Thyroid gland (tissue), 4 donors: ENCODE data around the gene MXD1. TPM values are rescaled to one million over a fixed set of nuclear protein-coding genes. Genes with fewer than 3 reads are reported as not detected.

Experiments
- DNase-seq, 2 donors: peaks; one replicate each; pipeline ENCODE4 v3.0.0-alpha.2; 2019
- H3K27ac ChIP-seq, 3 donors: fragments of 200-600 bp; sonication (generic); 1 replicate in 2 of 3; 2 replicates in 1 of 3; pipeline ENCODE4 v1.5.1; 2016 to 2019; ENCODE audit warnings: mild to moderate bottlenecking in 1 of 3, moderate library complexity in 1 of 3
- H3K27me3 ChIP-seq: fragments of 200-600 bp; sonication (generic); one replicate; pipeline ENCODE4 v1.5.1; 2019
- H3K36me3 ChIP-seq, 2 donors: fragments of 200-600 bp; sonication (generic); one replicate each; pipeline ENCODE4 v1.5.1; 2016 to 2019
- H3K4me1 ChIP-seq, 2 donors: fragments of 200-600 bp; sonication (generic); one replicate each; pipeline ENCODE4 v1.5.1; 2017 to 2019
- H3K4me3 ChIP-seq, 3 donors: fragments of 200-600 bp; sonication (generic); replicated peaks in 1 of 3; 1 replicate in 2 of 3; 2 replicates in 1 of 3; pipeline ENCODE4 v1.5.1; 2016; ENCODE audit warnings: mild to moderate bottlenecking in 1 of 3
- H3K9me3 ChIP-seq: fragments of 200-600 bp; sonication (generic); one replicate; pipeline ENCODE4 v1.5.1; 2017
- POLR2A ChIP-seq, 2 donors: fragments of 450-650 bp; IDR thresholded peaks; one replicate each; pipeline ENCODE4 v1.6.1; 2017; ENCODE audit warnings: antibody characterized with exemption in 2 of 2, mild to moderate bottlenecking in 2 of 2, moderate library complexity in 1 of 2
- WGBS, 2 donors: methylation state at CpG; one replicate each; pipeline ENCODE4 v1.1.5; 2017; 5-methylcytosine and 5-hydroxymethylcytosine counted together
- intact Hi-C: fragments of 100-400 bp; cut with DNase I; formaldehyde crosslinking; loops from one replicate; pipeline ENCODE4 v1.15.1; 2023
- total RNA-seq, 4 donors: library from RNA; depleted of rRNA; stranded (reverse); fragments of >200 nt; gene quantifications; one replicate each; pipeline ENCODE4 v1.2.3, GENCODE V29; 2016
- TF ChIP-seq, protein P1 (sequence below), 6 experiments: fragments of 200-600 bp in 3 of 6; fragments of 450-650 bp in 3 of 6; sonication (generic) in 3 of 6; IDR thresholded peaks; one replicate each; pipeline ENCODE4 v1.5.1; 2016 to 2019; ENCODE audit warnings: antibody characterized with exemption in 6 of 6, mild to moderate bottlenecking in 2 of 6, inconsistent platforms in 1 of 6, moderate library complexity in 1 of 6

Gene MXD1
- total RNA-seq, 4 donors from 2014 or later: 11.3 to 17.9 (median 13.0) TPM

DNA sequence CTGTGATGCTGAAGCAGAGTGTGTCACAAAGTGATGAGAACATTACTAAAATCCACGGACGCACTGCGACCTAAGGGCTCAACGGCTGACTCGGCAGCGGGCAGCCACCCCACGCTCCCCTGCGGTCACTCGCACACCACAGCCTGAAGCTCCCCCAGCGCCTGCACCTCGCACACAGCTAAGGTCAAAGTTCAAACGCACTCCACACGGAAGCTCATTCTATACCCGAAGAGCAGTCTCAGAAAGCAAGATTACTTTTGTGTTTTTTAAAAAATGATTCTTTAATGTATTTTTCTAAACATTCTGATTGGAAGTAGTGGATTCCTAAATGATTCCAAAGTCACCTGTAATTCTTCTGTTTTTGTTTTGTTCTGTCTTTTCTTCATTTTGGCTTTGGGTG, 24.8 kb downstream of the MXD1 start:
- H3K36me3 ChIP-seq: peaks cover 26 to 66% of the 10 kb centered on the region in 2 donors
- no peaks in the 10 kb centered on the region for H3K27me3 ChIP-seq
- intact Hi-C loops: loop anchor here (10.0 kb wide), 1 partner anchor 125 kb away; no protein-coding TSS in a partner anchor
- no peaks in the 10 kb centered on the region for H3K9me3 ChIP-seq
- H3K4me1 ChIP-seq: peaks cover 0 to 3% of the 10 kb centered on the region in 2 donors
- no peak overlapping the region for H3K4me3 ChIP-seq
- no peak overlapping the region for H3K27ac ChIP-seq
- WGBS, 2 donors: 83 to 86% methylated on average over 14 of the region's 14 CpGs
- TF ChIP-seq POLR2A (IDR thresholded peaks at IDR 0.05): no peak
- TF ChIP-seq, protein P1, sequence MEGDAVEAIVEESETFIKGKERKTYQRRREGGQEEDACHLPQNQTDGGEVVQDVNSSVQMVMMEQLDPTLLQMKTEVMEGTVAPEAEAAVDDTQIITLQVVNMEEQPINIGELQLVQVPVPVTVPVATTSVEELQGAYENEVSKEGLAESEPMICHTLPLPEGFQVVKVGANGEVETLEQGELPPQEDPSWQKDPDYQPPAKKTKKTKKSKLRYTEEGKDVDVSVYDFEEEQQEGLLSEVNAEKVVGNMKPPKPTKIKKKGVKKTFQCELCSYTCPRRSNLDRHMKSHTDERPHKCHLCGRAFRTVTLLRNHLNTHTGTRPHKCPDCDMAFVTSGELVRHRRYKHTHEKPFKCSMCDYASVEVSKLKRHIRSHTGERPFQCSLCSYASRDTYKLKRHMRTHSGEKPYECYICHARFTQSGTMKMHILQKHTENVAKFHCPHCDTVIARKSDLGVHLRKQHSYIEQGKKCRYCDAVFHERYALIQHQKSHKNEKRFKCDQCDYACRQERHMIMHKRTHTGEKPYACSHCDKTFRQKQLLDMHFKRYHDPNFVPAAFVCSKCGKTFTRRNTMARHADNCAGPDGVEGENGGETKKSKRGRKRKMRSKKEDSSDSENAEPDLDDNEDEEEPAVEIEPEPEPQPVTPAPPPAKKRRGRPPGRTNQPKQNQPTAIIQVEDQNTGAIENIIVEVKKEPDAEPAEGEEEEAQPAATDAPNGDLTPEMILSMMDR (IDR thresholded peaks at IDR 0.05): no peak
- no peak for DNase-seq

DNA sequence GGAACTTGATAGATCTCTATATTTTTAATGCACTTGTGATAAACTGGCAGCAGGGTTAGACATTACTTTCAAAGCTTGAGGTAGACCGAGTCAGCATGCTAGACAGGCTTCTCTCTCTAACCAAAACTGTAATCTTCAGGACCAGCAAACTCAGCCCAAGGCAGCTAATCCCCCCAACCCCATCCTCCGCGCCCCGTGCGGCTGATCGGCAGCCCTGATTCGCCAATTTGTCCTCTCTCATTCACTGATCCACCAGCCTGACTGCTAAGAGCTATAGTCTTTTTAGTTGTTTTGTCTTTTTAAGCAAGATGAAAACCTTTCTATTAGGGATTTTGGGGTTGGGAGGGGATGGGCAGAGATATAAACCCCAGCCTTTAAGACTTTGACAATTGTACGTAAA, 25.8 kb downstream of the MXD1 start:
- TF ChIP-seq POLR2A (IDR thresholded peaks at IDR 0.05): no peak
- TF ChIP-seq, protein P1 (IDR thresholded peaks at IDR 0.05): no peak

DNA sequence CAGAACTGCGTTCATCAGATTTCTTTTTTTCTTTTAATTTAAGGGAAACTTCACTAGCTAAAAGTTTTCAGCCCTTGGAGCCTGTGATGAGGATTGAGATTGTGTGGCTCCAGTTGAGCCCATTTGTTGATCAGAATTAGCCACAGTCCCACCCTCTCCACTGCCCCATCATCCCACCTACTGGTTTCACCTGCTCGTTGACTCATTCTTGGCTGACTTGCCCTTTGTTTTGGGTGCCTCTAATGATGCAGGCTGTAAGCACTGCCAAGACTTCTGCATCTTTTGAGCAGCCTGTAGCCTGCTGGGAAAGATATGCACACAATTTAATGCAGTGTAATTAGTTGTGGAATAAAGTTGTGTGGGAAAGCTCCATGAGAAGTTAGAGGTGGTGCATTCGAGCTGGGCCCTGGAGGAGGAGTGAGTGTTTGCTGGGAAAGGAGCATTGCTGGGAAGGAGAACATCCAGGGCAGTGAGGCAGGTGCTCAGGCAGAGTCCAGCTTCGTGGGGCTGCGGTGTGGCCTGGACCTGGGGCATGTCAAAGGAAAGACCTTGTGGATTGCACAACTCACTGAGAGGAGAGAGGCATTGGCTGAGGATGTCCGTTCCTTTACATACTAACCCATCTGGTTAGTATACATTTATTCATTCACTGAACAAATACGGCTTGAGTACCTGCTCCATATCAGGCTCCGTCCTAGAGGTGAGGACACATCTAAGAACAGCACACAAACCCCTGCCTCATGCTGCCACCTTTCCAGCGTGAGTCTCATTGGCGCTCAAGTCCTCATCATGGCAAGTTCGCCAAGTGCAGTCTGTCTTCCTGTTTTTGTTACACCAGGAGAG, 28.3 kb downstream of the MXD1 start:
- Histone ChIP-seq H3K27me3 (no peaks in the 10 kb centered on the region), H3K9me3 (no peaks in the 10 kb centered on the region), H3K4me1 (peaks cover 0 to 3% of the 10 kb centered on the region in 2 donors), H3K36me3 (peaks cover 12 to 41% of the 10 kb centered on the region in 2 donors), H3K27ac (no peak overlapping the region), H3K4me3 (no peak overlapping the region)
- intact Hi-C loops: no loop called here
- no peak for DNase-seq
- TF ChIP-seq POLR2A (IDR thresholded peaks at IDR 0.05): no peak
- TF ChIP-seq, protein P1 (IDR thresholded peaks at IDR 0.05): no peak
- WGBS, 2 donors: 91% methylated on average over 11 of the region's 11 CpGs

More for the DNA sequence above, 25.8 kb downstream of the MXD1 start:
- Histone ChIP-seq H3K4me3 (no peak overlapping the region), H3K9me3 (no peaks in the 10 kb centered on the region), H3K36me3 (peaks cover 23 to 62% of the 10 kb centered on the region in 2 donors), H3K4me1 (peaks cover 0 to 3% of the 10 kb centered on the region in 2 donors), H3K27me3 (no peaks in the 10 kb centered on the region), H3K27ac (no peak overlapping the region)
- DNase-seq: no peak
- intact Hi-C loops: no loop called here
- 95 to 96% methylated on average over 8 of the region's 8 CpGs for WGBS, 2 donors

DNA sequence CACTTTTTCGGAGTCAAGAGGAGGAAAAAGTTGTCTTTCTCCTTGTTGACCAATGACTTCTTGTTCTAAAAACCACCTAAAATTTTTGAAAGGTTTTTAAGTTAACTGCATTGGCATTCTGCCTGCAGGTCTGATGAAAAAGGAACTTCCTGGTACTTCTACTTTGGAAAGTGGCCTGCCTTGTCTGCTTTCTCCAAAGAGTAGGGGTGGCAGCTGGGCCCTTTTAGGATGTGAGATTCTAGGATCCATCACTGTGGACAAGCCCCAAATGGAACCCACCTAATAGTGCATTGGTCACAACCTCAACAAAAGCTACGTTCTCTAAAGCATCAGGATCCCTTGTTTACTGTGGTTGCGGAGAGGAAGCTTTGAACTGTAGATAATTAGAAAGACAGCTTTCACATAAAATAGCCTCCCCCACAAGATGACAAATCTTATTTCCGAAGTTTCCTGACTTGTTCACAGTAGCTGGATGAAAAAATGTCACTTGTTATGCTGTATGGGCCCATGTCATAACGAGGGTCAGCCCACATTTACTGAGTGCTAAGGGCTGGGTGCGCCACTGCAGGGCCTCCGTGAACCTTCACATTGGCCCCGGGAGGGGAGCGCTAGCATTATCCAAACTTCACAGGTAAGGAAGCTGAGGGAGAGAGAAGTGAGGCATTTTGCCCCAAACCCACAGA, 29.1 kb downstream of the MXD1 start:
- no peak for TF ChIP-seq POLR2A (IDR thresholded peaks at IDR 0.05)
- TF ChIP-seq, protein P1 (IDR thresholded peaks at IDR 0.05): no peak
- DNase-seq: no peak
- intact Hi-C loops: no loop called here
- Histone ChIP-seq H3K27me3 (no peaks in the 10 kb centered on the region), H3K9me3 (no peaks in the 10 kb centered on the region), H3K4me1 (peaks cover 0 to 3% of the 10 kb centered on the region in 2 donors), H3K4me3 (no peak overlapping the region), H3K27ac (no peak overlapping the region), H3K36me3 (peaks cover 9 to 34% of the 10 kb centered on the region in 2 donors)
- WGBS, 2 donors: 81 to 82% methylated on average over 9 of the region's 9 CpGs

DNA sequence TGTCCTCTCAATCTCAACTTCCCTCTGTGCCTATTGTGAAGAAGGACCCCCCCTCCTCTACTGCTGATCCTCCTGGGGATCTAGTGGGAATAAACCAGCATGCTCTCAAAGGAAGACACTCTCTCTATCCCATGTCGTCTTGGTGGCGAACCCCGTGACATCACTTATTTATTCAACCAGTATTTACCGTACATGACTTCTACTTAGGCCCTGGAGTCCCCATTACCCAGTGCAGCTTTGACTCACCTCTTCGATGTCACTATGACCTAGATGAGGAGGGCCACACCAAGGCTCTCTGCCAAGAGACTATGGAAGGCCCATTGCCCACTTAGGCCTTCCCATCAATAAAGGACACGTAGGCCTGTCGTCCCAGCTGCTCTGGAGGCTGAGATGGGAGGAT, 29.8 kb downstream of the MXD1 start:
- Histone ChIP-seq H3K27me3 (no peaks in the 10 kb centered on the region), H3K27ac (no peak overlapping the region), H3K9me3 (no peaks in the 10 kb centered on the region), H3K36me3 (peaks cover under 1 to 26% of the 10 kb centered on the region in 2 donors), H3K4me3 (no peak overlapping the region), H3K4me1 (peaks cover 0 to 3% of the 10 kb centered on the region in 2 donors)
- 95 to 98% methylated on average over 7 of the region's 7 CpGs for WGBS, 2 donors
- TF ChIP-seq POLR2A (IDR thresholded peaks at IDR 0.05): no peak
- TF ChIP-seq, protein P1 (IDR thresholded peaks at IDR 0.05): no peak
- intact Hi-C loops: no loop called here
- no peak for DNase-seq
